ENCODE results near the gene CCDC88C.

Gene CCDC88C

GRCh38 chr14:91289464-91289863 lies 128.2 kb downstream of the CCDC88C start:
- no peak for DNase-seq (ENCODE audit: low read depth in 3 of 3)

GRCh38 chr14:91288876-91289275 lies 128.7 kb downstream of the CCDC88C start:
- no peak for DNase-seq (ENCODE audit: low read depth in 3 of 3)

- DNase-seq (ENCODE audit: low read depth in 3 of 3), result peak; percentile 57 to 78 (median 76)
These were observed 131.1 kb downstream of the CCDC88C start for GRCh38 chr14:91286530-91286937.

GRCh38 chr14:91284791-91285548 lies 132.7 kb downstream of the CCDC88C start:
- DNase-seq (ENCODE audit: low read depth in 3 of 3), result no peak

- no peak for DNase-seq (ENCODE audit: low read depth in 3 of 3)
These were observed 133.4 kb downstream of the CCDC88C start for GRCh38 chr14:91284146-91284790.

GRCh38 chr14:91283666-91284065 lies 134.0 kb downstream of the CCDC88C start:
- no peak for DNase-seq (ENCODE audit: low read depth in 3 of 3)

- DNase-seq (ENCODE audit: low read depth in 3 of 3), result no peak
These were observed 134.5 kb downstream of the CCDC88C start for GRCh38 chr14:91282954-91283645.

- DNase-seq (ENCODE audit: low read depth in 3 of 3), result no peak
These were observed 136.3 kb downstream of the CCDC88C start for GRCh38 chr14:91281346-91281745.

- DNase-seq (ENCODE audit: low read depth in 3 of 3), result no peak
These were observed 137.5 kb downstream of the CCDC88C start for GRCh38 chr14:91280129-91280528.

- DNase-seq (ENCODE audit: low read depth in 3 of 3), result no peak
These were observed 138.3 kb downstream of the CCDC88C start for GRCh38 chr14:91279354-91279753.

- DNase-seq (ENCODE audit: low read depth in 3 of 3), result no peak
These were observed 139.3 kb downstream of the CCDC88C start for GRCh38 chr14:91278383-91278715.

GRCh38 chr14:91277546-91278382 lies 139.9 kb downstream of the CCDC88C start:
- no peak for DNase-seq (ENCODE audit: low read depth in 3 of 3)

GRCh38 chr14:91274796-91275195 lies 142.8 kb downstream of the CCDC88C start:
- no peak for DNase-seq (ENCODE audit: low read depth in 3 of 3)

- no peak for DNase-seq (ENCODE audit: low read depth in 3 of 3)
These were observed 143.7 kb downstream of the CCDC88C start for GRCh38 chr14:91273885-91274273.

GRCh38 chr14:91273273-91273884 lies 144.2 kb downstream of the CCDC88C start:
- no peak for DNase-seq (ENCODE audit: low read depth in 3 of 3)

GRCh38 chr14:91272341-91273272 lies 145.0 kb downstream of the CCDC88C start:
- no peak for DNase-seq (ENCODE audit: low read depth in 3 of 3)

- DNase-seq (ENCODE audit: low read depth in 3 of 3), result no peak
These were observed 146.0 kb downstream of the CCDC88C start for GRCh38 chr14:91271639-91272038.

GRCh38 chr14:91270619-91271018 lies 147.0 kb downstream of the CCDC88C start:
- no peak for DNase-seq (ENCODE audit: low read depth in 3 of 3)

- no peak for DNase-seq (ENCODE audit: low read depth in 3 of 3)
These were observed 147.4 kb downstream of the CCDC88C start for GRCh38 chr14:91270188-91270587.
